B cell (primary cell): Measurements from ENCODE around the gene CPLX3.

Experiments
- EZH2 ChIP-seq: IDR thresholded peaks from 2 replicates; pipeline ENCODE4 v1.6.1; 2012; ENCODE audit warnings: borderline replicate concordance, low read depth, mild to moderate bottlenecking, moderate library complexity, low read length; ENCODE audit not compliant: insufficient read depth, poor library complexity, severe bottlenecking
- TF ChIP-seq, protein P1 (sequence below): fragments of 200-600 bp; IDR thresholded peaks from one replicate; pipeline ENCODE4 v1.8.0; 2022; ENCODE audit warnings: antibody characterized with exemption, mild to moderate bottlenecking

DNA sequence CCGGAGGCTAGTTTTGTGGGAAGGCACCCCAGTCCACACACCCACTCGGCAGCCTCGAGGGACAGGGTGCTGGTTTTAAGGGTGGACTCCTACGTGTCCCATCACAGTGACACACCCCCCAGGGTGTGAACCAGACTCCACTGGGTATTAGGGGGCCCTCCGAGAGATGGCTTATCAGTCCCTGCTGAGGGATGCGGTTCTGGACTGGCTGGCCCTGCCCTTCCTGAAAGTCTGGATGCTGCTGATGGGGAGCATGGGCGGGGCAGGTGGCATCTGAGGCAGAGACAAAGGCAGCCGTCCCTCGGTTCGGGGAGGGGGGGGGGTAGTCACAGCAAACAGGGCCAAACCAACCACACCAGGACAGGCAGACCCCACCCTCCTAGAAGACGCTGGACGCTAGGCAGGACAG, 17.5 kb downstream of the CPLX3 start:
- TF ChIP-seq, protein P1, sequence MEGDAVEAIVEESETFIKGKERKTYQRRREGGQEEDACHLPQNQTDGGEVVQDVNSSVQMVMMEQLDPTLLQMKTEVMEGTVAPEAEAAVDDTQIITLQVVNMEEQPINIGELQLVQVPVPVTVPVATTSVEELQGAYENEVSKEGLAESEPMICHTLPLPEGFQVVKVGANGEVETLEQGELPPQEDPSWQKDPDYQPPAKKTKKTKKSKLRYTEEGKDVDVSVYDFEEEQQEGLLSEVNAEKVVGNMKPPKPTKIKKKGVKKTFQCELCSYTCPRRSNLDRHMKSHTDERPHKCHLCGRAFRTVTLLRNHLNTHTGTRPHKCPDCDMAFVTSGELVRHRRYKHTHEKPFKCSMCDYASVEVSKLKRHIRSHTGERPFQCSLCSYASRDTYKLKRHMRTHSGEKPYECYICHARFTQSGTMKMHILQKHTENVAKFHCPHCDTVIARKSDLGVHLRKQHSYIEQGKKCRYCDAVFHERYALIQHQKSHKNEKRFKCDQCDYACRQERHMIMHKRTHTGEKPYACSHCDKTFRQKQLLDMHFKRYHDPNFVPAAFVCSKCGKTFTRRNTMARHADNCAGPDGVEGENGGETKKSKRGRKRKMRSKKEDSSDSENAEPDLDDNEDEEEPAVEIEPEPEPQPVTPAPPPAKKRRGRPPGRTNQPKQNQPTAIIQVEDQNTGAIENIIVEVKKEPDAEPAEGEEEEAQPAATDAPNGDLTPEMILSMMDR = no peak
- no peak for TF ChIP-seq EZH2
